GM12872 (cell line): Measurements from ENCODE around the gene LINC00237.

ENCODE experiments used
- CTCF ChIP-seq: IDR thresholded peaks from 3 replicates; pipeline ENCODE4 v1.5.1; 2011; ENCODE audit warnings: low read depth, mild to moderate bottlenecking, low read length, moderate library complexity; ENCODE audit not compliant: insufficient read depth

The LINC00237 gene

GRCh38 chr20:21092806-21093205 is 13.4 kb downstream of the LINC00237 start:
- no peak for TF ChIP-seq CTCF

- TF ChIP-seq CTCF = no peak
Observed at GRCh38 chr20:21090721-21091120, 15.4 kb downstream of the LINC00237 start.

- TF ChIP-seq CTCF = no peak
Observed at GRCh38 chr20:21090111-21090618, 16.0 kb downstream of the LINC00237 start.

- no peak for TF ChIP-seq CTCF
Observed at GRCh38 chr20:21089391-21089790, 16.8 kb downstream of the LINC00237 start.

- TF ChIP-seq CTCF = no peak
Observed at GRCh38 chr20:21087862-21088540, 18.2 kb downstream of the LINC00237 start.

- no peak for TF ChIP-seq CTCF
Observed at GRCh38 chr20:21083825-21084325, 22.3 kb downstream of the LINC00237 start.

GRCh38 chr20:21082584-21082983 is 23.6 kb downstream of the LINC00237 start:
- TF ChIP-seq CTCF = no peak
